Activated CD8-positive, alpha-beta memory T cell treated with anti-CD3 and anti-CD28 coated beads, Interleukin-2, amount 50 U/mL, for 1 hour (primary cell): ENCODE results near the gene NOTCH1.

Source experiments
- DNase-seq: peaks from one replicate; pipeline ENCODE4 v3.0.0-alpha.2; 2020; ENCODE audit errors: extremely low read depth

NOTCH1 gene

DNA sequence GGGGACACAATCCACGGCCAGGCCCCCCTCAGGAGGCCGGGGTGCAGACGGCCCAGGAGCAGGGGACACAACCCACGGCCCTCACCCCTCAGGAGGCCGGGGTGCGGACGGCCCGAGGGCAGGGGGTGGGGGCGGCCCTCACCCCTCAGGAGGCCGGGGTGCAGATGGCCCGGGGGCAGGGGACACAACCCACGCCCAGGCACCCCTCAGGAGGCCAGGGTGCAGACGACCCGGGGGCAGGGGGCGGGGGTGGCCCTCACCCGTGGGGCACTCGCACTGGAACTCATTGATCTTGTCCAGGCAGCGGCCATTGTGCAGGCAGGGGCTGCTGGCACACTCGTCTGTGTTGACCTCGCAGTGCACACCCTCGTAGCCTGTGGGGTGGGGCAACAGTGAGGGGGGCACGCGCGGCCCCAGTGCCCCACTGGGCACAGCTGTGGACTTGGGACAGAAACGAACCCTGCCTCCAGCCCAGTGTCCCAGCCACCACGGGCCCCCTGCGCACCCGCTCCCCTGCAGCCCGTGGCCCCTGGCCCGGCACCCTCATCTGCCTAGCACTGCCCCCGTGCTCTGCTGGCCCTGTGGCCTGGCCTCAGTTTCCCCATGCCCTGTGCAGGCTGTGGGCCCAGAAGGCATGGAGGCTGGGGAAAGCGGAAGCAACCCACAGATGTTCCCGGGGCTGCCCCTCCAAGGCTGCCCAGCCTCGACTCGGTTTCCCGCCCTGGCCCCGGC, 28.7 kb downstream of the NOTCH1 start:
- no peak for DNase-seq

DNA sequence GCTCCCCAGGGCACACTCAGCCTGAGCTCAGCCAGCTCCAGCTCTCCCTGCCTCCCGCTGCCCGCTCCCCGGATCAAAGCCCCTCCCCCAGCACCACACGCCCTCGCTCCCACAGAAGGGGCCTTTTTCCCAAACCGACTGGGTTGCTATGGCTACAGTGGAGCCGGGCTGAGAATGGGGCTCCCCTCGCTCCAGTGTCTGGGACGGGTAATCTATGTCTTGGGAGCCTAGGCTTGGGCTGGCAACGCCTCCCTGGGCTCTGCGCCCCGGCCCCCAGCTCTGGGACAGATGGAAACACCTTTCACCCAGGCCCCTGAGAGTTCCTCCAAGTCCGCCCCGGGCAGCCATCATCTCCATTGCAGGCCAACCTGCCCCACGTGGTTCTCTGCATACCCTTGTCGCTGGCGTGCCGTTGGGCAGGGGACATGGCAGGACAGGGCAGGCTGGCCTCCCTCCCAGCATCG, 29.6 kb downstream of the NOTCH1 start:
- no peak for DNase-seq

GRCh38 chr9:136515276-136515675, 30.6 kb downstream of the NOTCH1 start:
- DNase-seq: no peak

- no peak for DNase-seq
Measured at GRCh38 chr9:136514022-136514714, 31.7 kb downstream of the NOTCH1 start.

DNA sequence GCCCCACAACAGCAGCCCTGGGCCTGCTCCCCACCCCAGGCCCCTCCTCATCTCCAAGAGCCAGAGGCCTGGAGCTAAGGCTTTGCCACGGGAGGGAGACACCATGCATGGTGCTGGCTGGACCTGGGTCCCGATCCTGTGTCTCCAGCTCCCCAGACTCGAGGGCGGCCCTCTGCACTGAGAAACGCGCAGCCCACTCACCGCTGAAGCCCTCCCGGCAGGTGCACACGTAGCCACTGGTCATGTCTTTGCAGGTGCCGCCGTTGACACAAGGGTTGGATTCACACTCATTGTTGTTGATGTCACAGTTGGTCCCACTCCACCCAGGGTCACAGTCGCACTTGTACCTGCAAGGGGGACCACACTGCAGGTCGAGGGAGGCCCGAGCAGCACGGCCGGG, 32.7 kb downstream of the NOTCH1 start:
- no peak for DNase-seq

DNA sequence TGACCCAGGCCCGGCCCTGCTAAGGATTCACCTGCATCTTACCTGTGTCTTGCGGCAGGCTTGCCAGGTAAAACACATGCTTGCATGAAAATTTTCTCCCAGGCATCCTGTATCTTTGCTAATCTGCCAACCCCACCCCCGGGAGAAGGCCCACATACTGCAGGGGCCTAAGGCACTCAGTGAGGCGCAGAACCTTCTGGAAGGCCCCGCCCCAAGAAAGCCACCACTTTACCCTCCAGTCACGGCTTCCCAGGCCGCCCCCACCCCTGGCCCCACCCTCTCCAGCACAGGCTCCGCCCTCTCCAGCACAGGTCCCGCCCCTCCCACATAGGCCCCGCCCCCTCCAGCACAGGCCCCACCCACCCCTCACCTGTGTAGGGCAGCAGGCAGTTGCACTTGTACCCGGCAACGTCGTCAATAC, 33.2 kb downstream of the NOTCH1 start:
- no peak for DNase-seq

GRCh38 chr9:136511670-136512592, 33.9 kb downstream of the NOTCH1 start:
- DNase-seq: no peak

DNA sequence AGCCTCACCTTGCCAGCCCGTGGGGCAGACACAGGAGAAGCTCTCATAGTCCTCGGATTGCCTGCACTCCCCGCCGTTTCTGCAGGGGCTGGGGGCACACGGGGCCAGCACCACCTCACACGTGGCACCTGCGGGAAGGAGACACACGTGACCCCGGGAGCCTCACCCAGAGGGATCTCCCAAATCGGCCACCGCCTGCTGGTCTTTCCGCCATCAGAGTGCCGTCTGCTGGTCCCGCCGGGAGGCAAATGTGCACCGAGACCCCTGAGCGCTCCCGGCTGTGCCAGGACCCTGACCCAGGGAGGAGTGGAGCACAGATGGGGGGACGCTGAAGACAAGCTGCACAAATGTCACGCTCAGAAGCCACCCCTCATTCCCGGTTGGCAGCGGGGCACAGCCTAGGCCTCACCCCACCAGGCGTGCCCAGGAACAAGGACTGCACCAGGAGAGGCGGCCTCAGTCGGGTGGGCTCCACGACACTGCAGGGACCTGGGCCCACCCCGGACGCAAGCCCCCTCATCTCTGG, 34.6 kb downstream of the NOTCH1 start:
- no peak for DNase-seq

DNA sequence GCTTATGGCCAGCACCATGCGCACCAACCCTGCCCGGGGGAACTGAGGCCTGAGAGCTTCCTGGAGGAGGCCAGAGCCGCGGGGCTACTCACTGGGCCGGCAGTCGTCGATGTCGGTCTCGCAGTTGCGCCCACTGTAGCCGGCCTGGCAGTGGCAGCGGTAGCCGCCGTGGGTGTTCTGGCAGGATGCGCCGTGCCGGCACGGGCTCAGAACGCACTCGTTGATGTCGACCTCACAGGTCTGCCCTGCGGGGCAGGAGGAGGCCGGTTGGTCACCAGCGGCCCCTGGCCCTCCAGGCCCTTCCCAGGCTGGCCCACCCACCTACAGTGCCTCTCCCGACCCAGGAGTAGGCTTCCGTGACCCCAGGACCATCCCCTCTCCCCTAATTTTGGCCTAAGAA, 35.3 kb downstream of the NOTCH1 start:
- no peak for DNase-seq

GRCh38 chr9:136509549-136509948, 36.3 kb downstream of the NOTCH1 start:
- no peak for DNase-seq

DNA sequence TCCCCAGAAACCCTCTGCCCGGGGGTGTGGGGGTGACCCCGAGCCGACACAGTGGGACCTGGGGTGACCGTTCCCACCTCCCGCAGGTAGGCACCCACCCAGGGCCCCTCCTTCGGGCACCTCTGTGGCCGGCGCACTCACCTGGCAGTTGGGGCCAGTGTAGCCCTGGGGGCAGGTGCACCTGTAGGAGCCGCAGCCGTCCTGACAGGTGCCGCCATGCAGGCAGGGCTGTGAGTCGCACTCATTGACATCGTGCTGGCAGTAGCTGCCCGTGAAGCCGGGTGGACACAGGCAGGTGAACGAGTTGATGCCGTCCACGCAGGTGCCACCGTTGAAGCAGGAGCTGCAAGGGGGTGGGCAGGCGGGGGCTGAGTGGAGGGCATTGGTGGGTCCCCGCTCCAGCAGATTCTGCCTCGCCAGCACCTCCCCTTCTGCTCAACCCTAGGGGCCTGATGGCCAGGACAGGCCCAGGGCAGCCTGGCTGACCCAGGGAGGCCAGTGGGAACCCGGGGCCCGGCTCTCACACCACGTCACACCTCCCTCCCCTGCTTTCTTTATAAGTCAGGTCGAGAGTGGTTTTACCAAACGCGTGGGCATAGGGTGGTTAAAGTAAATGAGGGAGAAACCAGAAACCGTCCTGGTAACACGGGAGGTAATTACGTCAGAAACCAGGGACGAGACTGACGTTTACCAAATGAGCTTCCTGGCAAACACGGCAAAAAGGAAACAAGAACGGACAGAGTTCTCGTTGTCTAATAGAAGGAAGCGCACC, 36.9 kb downstream of the NOTCH1 start:
- DNase-seq: no peak

- no peak for DNase-seq
Measured at GRCh38 chr9:136507992-136508375, 37.9 kb downstream of the NOTCH1 start.

GRCh38 chr9:136507221-136507991, 38.4 kb downstream of the NOTCH1 start:
- no peak for DNase-seq

DNA sequence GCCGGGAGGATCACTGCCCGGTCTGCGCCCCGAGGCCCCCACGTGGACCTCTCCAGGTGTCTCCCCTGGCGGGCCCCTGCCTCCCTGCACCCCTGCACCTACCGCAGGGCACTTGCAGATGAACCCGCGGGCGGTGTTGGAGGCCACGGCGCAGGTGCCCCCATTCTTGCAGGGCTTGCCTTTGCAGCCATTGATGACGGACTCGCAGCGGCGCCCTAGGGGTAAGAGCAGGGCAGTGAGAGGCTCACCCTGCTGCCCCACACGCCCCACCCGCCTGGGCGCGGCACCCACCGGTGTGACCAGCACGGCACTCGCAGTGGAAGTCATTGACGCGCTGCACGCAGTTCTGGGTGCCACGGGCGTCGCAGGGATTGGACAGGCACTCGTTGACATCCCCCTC, 39.4 kb downstream of the NOTCH1 start:
- no peak for DNase-seq

GRCh38 chr9:136505406-136506403, 40.1 kb downstream of the NOTCH1 start:
- no peak for DNase-seq

- DNase-seq: no peak
Measured at GRCh38 chr9:136504512-136505348, 41.1 kb downstream of the NOTCH1 start.

DNA sequence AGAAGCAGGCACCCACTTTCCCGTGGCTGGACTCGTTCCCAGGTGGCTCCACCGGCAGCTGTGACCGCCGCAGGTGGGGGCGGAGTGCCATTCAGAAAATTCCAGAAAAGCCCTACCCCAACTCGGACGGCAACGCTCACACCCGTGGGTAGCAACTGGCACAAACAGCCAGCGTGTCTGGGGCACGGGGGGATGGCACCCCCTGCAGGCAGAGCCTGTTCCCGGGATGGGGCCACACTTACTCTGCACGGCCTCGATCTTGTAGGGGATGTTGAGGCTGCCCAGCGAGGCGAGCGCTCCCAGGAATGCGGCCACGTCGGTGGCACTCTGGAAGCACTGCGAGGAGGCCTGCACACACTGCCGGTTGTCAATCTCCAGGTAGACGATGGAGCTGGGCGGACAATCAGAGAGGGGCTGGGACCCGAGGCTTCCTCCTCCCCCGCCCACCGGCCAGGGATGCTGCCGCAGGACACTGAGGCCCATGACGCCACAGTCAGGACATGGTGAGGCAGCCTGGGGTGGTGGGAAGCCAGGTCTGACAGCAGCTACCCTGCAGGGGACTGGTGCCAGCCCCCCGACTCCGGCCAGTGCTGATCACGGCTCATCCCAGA, 42.8 kb downstream of the NOTCH1 start:
- no peak for DNase-seq

GRCh38 chr9:136502196-136502595, 43.7 kb downstream of the NOTCH1 start:
- DNase-seq: no peak
